Liver (tissue), 9 donors: ENCODE measurements around the gene TRIM29. TPM values are rescaled to one million over a fixed set of nuclear protein-coding genes. Genes with fewer than 3 reads are reported as not detected.
A peak's percentile ranks its signal among the peaks of the same experiment; 100 is the strongest.

Experiments
- DNase-seq: peaks from one replicate; pipeline ENCODE4 v3.0.0-alpha.2; 2017; ENCODE audit warnings: low spot score
- H3K27ac ChIP-seq, 2 donors: one replicate each; pipeline ENCODE4 v1.7.0; 2013; ENCODE audit warnings: inconsistent platforms in 2 of 2, low read length in 2 of 2, control low read depth in 1 of 2, low read depth in 1 of 2, mild to moderate bottlenecking in 1 of 2
- H3K27me3 ChIP-seq, 4 donors: one replicate each; pipeline versions ENCODE4 v1.6.1 to v1.7.0; 2013; ENCODE audit warnings: low read length in 3 of 4, inconsistent platforms in 1 of 4, mild to moderate bottlenecking in 1 of 4, moderate library complexity in 1 of 4; ENCODE audit not compliant: control insufficient read depth in 4 of 4, insufficient read depth in 4 of 4
- H3K36me3 ChIP-seq, 4 donors: one replicate each; pipeline versions ENCODE4 v1.6.1 to v1.7.0; 2013; ENCODE audit warnings: low read length in 3 of 4, mild to moderate bottlenecking in 3 of 4, low read depth in 1 of 4, moderate library complexity in 1 of 4; ENCODE audit not compliant: control insufficient read depth in 4 of 4, insufficient read depth in 3 of 4
- H3K4me1 ChIP-seq, 4 donors: one replicate each; pipeline versions ENCODE4 v1.6.1 to v1.7.0; 2013; ENCODE audit warnings: low read length in 3 of 4, mild to moderate bottlenecking in 3 of 4, moderate library complexity in 1 of 4; ENCODE audit not compliant: control insufficient read depth in 4 of 4, insufficient read depth in 4 of 4
- H3K4me3 ChIP-seq, 3 donors: one replicate each; pipeline versions ENCODE4 v1.6.1 to v1.7.0; 2013; ENCODE audit warnings: low read length in 3 of 3, control low read depth in 1 of 3, low read depth in 1 of 3, mild to moderate bottlenecking in 1 of 3
- H3K9ac ChIP-seq, 2 donors: one replicate each; pipeline ENCODE4 v1.7.0; 2013; ENCODE audit warnings: low read length in 2 of 2, mild to moderate bottlenecking in 2 of 2, moderate library complexity in 2 of 2, control low read depth in 1 of 2, low read depth in 1 of 2
- H3K9me3 ChIP-seq, 4 donors: one replicate each; pipeline versions ENCODE4 v1.6.1 to v1.7.0; 2013; ENCODE audit warnings: low read length in 3 of 4; ENCODE audit not compliant: control insufficient read depth in 4 of 4
- EGR1 ChIP-seq, 2 donors: IDR thresholded peaks; 2 replicates each; pipeline ENCODE4 v1.6.1; 2016 to 2018; ENCODE audit warnings: antibody characterized with exemption in 2 of 2, low read depth in 2 of 2
- FOXA1 ChIP-seq: IDR thresholded peaks from 2 replicates; pipeline ENCODE4 v1.6.1; 2016; ENCODE audit warnings: antibody characterized with exemption
- FOXA2 ChIP-seq: IDR thresholded peaks from 2 replicates; pipeline ENCODE4 v1.6.1; 2016; ENCODE audit warnings: antibody characterized with exemption
- GABPA ChIP-seq, 2 donors: IDR thresholded peaks in 1 of 2; conservative IDR thresholded peaks in 1 of 2; 2 replicates each; pipeline ENCODE4 v1.6.1; 2016; ENCODE audit warnings: antibody characterized with exemption in 2 of 2, mild to moderate bottlenecking in 1 of 2, moderate library complexity in 1 of 2
- HNF4A ChIP-seq, 2 donors: conservative IDR thresholded peaks; 2 replicates each; pipeline ENCODE4 v1.6.1; 2016; ENCODE audit warnings: antibody characterized with exemption in 2 of 2, mild to moderate bottlenecking in 2 of 2
- HNF4G ChIP-seq: IDR thresholded peaks from 2 replicates; pipeline ENCODE4 v1.6.1; 2016; ENCODE audit warnings: antibody characterized with exemption
- JUND ChIP-seq, 2 donors: IDR thresholded peaks; 2 replicates each; pipeline ENCODE4 v1.6.1; 2016; ENCODE audit warnings: antibody characterized with exemption in 2 of 2
- NR2F2 ChIP-seq: IDR thresholded peaks from 2 replicates; pipeline ENCODE4 v1.6.1; 2016; ENCODE audit warnings: antibody characterized with exemption
- RAD21 ChIP-seq, 2 donors: IDR thresholded peaks; 2 replicates each; pipeline ENCODE4 v1.6.1; 2016; ENCODE audit warnings: antibody characterized with exemption in 2 of 2, mild to moderate bottlenecking in 2 of 2
- RXRA ChIP-seq, 2 donors: IDR thresholded peaks; 2 replicates each; pipeline ENCODE4 v1.6.1; 2017 to 2018; ENCODE audit warnings: antibody characterized with exemption in 2 of 2, mild to moderate bottlenecking in 1 of 2
- SP1 ChIP-seq: IDR thresholded peaks from 2 replicates; pipeline ENCODE4 v1.6.1; 2018; ENCODE audit warnings: antibody characterized with exemption, mild to moderate bottlenecking
- TAF1 ChIP-seq: conservative IDR thresholded peaks from 2 replicates; pipeline ENCODE4 v1.6.1; 2016; ENCODE audit warnings: antibody characterized with exemption, mild to moderate bottlenecking
- YY1 ChIP-seq: IDR thresholded peaks from 2 replicates; pipeline ENCODE4 v1.6.1; 2016; ENCODE audit warnings: antibody characterized with exemption, mild to moderate bottlenecking
- WGBS: extraction: QIAGEN DNeasy Blood & Tissue Kit; methylation state at CpG from one replicate; pipeline ENCODE4 v1.1.7; 2013; 5-methylcytosine and 5-hydroxymethylcytosine counted together
- polyA plus RNA-seq, 2 donors: library from polyadenylated mRNA; stranded (reverse) in 1 of 2; unstranded in 1 of 2; fragments of 200-250 nt in 1 of 2; fragments of >200 nt in 1 of 2; fragmentation: Nextera tagmentation in 1 of 2; extraction: Ambion mirVana in 1 of 2; gene quantifications; one replicate each; pipeline versions ENCODE4 v1.2.1 to v1.2.3, GENCODE V29; 2013 to 2015
- total RNA-seq, 2 donors: library from RNA; depleted of rRNA; stranded (reverse); fragments of >200 nt; gene quantifications; one replicate each; pipeline ENCODE4 v1.2.3, GENCODE V29; 2014
- TF ChIP-seq, protein P1 (sequence below): IDR thresholded peaks from 2 replicates; pipeline ENCODE4 v1.6.1; 2016; ENCODE audit warnings: antibody characterized with exemption
- TF ChIP-seq, protein P2 (sequence below): IDR thresholded peaks from 2 replicates; pipeline ENCODE4 v1.6.1; 2016; ENCODE audit warnings: antibody characterized with exemption
- TF ChIP-seq, protein P3 (sequence below): IDR thresholded peaks from 2 replicates; pipeline ENCODE4 v1.6.1; 2016; ENCODE audit warnings: antibody characterized with exemption
- TF ChIP-seq, protein P4 (sequence below): fragments of 150-350 bp; IDR thresholded peaks from 2 replicates; pipeline ENCODE4 v1.5.1; 2017; ENCODE audit warnings: improper control_type of control experiment, low read depth, low read length; ENCODE audit not compliant: missing input control
- TF ChIP-seq, protein P5 (sequence below): IDR thresholded peaks from 2 replicates; pipeline ENCODE4 v1.6.1; 2016; ENCODE audit warnings: antibody characterized with exemption, mild to moderate bottlenecking
- donor health status: healthy.
- donor health status: healthy.
- donor health status: healthy.
- donor health status: healthy.
- donor health status: healthy.

The TRIM29 gene
- total and polyA plus RNA-seq, 4 donors = 0.22 to 0.89 (median 0.35) TPM

DNA sequence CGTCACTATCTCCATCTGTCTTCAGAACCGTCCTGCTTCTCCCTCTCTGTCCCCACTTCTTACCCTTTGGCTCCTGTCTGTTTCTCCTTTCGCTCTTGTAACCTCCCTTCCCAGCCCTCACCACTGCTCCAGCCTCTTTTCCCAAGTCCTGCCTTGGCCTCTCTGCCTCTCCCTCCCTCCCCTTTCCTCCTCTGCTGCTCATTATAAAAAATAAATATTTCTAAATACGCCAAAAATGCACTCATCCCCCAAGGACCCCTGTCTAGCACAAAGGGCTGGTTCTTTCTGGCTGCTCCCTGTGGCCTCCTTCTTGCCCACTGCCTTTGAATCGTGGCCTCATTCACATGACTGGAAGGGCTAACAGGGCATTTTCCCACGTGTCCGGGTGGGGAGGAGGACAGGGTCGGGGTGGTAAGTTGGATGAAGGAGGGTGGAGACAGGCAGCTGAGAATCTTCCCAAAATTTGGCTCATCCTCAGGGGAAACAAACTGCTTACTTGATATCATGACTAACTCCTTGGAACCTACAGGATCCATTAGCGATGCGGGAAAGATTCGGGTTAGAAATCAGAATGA is 46.5 kb upstream of the TRIM29 start:
- H3K36me3 ChIP-seq = no peaks in the 10 kb centered on the region
- no peaks in the 10 kb centered on the region for H3K9me3 ChIP-seq
- H3K27me3 ChIP-seq = no peaks in the 10 kb centered on the region
- H3K4me1 ChIP-seq = peaks cover 18 to 81% (median 71%) of the 10 kb centered on the region in 4 donors
- 27% methylated on average over 11 of the region's 11 CpGs for WGBS
- TF ChIP-seq HNF4A (conservative IDR thresholded peaks at IDR 0.05) (no peak), TAF1 (no peak), SP1 (no peak), JUND (IDR thresholded peaks at IDR 0.05) (no peak), GABPA (IDR thresholded peaks at IDR 0.05 in 1 of 2, conservative IDR thresholded peaks at IDR 0.05 in 1 of 2) (no peak), RAD21 (IDR thresholded peaks at IDR 0.05) (no peak), FOXA1 (no peak), HNF4G (no peak), YY1 (no peak), NR2F2 (no peak), RXRA (IDR thresholded peaks at IDR 0.05) (no peak), FOXA2 (no peak), EGR1 (IDR thresholded peaks at IDR 0.05; ENCODE audit: low read depth in 2 of 2) (no peak)
- TF ChIP-seq, protein P1, sequence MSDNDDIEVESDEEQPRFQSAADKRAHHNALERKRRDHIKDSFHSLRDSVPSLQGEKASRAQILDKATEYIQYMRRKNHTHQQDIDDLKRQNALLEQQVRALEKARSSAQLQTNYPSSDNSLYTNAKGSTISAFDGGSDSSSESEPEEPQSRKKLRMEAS = no peak
- TF ChIP-seq, protein P2, sequence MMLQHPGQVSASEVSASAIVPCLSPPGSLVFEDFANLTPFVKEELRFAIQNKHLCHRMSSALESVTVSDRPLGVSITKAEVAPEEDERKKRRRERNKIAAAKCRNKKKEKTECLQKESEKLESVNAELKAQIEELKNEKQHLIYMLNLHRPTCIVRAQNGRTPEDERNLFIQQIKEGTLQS = no peak
- TF ChIP-seq, protein P3, sequence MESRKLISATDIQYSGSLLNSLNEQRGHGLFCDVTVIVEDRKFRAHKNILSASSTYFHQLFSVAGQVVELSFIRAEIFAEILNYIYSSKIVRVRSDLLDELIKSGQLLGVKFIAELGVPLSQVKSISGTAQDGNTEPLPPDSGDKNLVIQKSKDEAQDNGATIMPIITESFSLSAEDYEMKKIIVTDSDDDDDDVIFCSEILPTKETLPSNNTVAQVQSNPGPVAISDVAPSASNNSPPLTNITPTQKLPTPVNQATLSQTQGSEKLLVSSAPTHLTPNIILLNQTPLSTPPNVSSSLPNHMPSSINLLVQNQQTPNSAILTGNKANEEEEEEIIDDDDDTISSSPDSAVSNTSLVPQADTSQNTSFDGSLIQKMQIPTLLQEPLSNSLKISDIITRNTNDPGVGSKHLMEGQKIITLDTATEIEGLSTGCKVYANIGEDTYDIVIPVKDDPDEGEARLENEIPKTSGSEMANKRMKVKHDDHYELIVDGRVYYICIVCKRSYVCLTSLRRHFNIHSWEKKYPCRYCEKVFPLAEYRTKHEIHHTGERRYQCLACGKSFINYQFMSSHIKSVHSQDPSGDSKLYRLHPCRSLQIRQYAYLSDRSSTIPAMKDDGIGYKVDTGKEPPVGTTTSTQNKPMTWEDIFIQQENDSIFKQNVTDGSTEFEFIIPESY = no peak
- TF ChIP-seq, protein P4, sequence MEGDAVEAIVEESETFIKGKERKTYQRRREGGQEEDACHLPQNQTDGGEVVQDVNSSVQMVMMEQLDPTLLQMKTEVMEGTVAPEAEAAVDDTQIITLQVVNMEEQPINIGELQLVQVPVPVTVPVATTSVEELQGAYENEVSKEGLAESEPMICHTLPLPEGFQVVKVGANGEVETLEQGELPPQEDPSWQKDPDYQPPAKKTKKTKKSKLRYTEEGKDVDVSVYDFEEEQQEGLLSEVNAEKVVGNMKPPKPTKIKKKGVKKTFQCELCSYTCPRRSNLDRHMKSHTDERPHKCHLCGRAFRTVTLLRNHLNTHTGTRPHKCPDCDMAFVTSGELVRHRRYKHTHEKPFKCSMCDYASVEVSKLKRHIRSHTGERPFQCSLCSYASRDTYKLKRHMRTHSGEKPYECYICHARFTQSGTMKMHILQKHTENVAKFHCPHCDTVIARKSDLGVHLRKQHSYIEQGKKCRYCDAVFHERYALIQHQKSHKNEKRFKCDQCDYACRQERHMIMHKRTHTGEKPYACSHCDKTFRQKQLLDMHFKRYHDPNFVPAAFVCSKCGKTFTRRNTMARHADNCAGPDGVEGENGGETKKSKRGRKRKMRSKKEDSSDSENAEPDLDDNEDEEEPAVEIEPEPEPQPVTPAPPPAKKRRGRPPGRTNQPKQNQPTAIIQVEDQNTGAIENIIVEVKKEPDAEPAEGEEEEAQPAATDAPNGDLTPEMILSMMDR = no peak
- TF ChIP-seq, protein P5, sequence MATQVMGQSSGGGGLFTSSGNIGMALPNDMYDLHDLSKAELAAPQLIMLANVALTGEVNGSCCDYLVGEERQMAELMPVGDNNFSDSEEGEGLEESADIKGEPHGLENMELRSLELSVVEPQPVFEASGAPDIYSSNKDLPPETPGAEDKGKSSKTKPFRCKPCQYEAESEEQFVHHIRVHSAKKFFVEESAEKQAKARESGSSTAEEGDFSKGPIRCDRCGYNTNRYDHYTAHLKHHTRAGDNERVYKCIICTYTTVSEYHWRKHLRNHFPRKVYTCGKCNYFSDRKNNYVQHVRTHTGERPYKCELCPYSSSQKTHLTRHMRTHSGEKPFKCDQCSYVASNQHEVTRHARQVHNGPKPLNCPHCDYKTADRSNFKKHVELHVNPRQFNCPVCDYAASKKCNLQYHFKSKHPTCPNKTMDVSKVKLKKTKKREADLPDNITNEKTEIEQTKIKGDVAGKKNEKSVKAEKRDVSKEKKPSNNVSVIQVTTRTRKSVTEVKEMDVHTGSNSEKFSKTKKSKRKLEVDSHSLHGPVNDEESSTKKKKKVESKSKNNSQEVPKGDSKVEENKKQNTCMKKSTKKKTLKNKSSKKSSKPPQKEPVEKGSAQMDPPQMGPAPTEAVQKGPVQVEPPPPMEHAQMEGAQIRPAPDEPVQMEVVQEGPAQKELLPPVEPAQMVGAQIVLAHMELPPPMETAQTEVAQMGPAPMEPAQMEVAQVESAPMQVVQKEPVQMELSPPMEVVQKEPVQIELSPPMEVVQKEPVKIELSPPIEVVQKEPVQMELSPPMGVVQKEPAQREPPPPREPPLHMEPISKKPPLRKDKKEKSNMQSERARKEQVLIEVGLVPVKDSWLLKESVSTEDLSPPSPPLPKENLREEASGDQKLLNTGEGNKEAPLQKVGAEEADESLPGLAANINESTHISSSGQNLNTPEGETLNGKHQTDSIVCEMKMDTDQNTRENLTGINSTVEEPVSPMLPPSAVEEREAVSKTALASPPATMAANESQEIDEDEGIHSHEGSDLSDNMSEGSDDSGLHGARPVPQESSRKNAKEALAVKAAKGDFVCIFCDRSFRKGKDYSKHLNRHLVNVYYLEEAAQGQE = no peak
- peak overlapping the region; percentile 44 to 60 (median 58) for H3K4me3 ChIP-seq
- DNase-seq = peak; percentile 31
- H3K9ac ChIP-seq = peak overlapping the region; percentile 63 to 69
- peak overlapping the region; percentile 95 to 96 for H3K27ac ChIP-seq
